DND-41 (cell line): ENCODE measurements around the gene LMAN2.

Source experiments
- ATAC-seq: fragments of 200-7000 bp; cut with Tn5 transposase; 3 replicates; pipeline ENCODE4 v1.9.1; 2021; ENCODE audit warnings: low read depth; ENCODE audit not compliant: insufficient read depth
- DNase-seq: peaks from one replicate; pipeline ENCODE4 v3.0.0-alpha.2; 2020
- H2AFZ ChIP-seq: 2 replicates; pipeline ENCODE4 v1.6.0; 2012; ENCODE audit warnings: low read depth, low read length
- H3K27ac ChIP-seq: 2 replicates; pipeline ENCODE4 v1.5.1; 2012; ENCODE audit warnings: low read length, inconsistent platforms
- H3K27me3 ChIP-seq: fragments of 200-600 bp; sonication (generic); 2 replicates; pipeline ENCODE4 v1.6.0; 2012; ENCODE audit warnings: low read length, mild to moderate bottlenecking, inconsistent platforms; ENCODE audit not compliant: insufficient read depth, poor library complexity
- H3K36me3 ChIP-seq: 2 replicates; pipeline ENCODE4 v1.5.1; 2012; ENCODE audit warnings: low read length, inconsistent platforms; ENCODE audit not compliant: insufficient read depth
- H3K4me1 ChIP-seq: 2 replicates; pipeline ENCODE4 v1.5.1; 2012; ENCODE audit warnings: mild to moderate bottlenecking, low read length; ENCODE audit not compliant: insufficient read depth
- H3K4me2 ChIP-seq: 2 replicates; pipeline ENCODE4 v1.6.0; 2012; ENCODE audit warnings: mild to moderate bottlenecking, moderate library complexity, low read length, inconsistent platforms; ENCODE audit not compliant: insufficient read depth
- H3K4me3 ChIP-seq, 2 experiments: fragments of 200-600 bp in 1 of 2; shearing (Covaris generic) in 1 of 2; 2 replicates each; pipeline ENCODE4 v1.5.1; 2012 to 2016; ENCODE audit warnings: inconsistent platforms in 2 of 2, low read length in 2 of 2, mild to moderate bottlenecking in 2 of 2, low read depth in 1 of 2, moderate library complexity in 1 of 2
- H3K79me2 ChIP-seq: 2 replicates; pipeline ENCODE4 v1.6.0; 2012; ENCODE audit warnings: low read length, inconsistent platforms; ENCODE audit not compliant: insufficient read depth
- H3K9ac ChIP-seq: 2 replicates; pipeline ENCODE4 v1.6.0; 2012; ENCODE audit warnings: low read depth, mild to moderate bottlenecking, inconsistent platforms, low read length, moderate library complexity
- H3K9me3 ChIP-seq: 2 replicates; pipeline ENCODE4 v1.5.1; 2012; ENCODE audit warnings: low read length, moderate library complexity, mild to moderate bottlenecking, inconsistent platforms; ENCODE audit not compliant: insufficient read depth, severe bottlenecking
- H4K20me1 ChIP-seq: 2 replicates; pipeline ENCODE4 v1.6.0; 2012; ENCODE audit warnings: low read length; ENCODE audit not compliant: insufficient read depth
- EZH2 ChIP-seq: IDR thresholded peaks from 3 replicates; pipeline ENCODE4 v1.6.1; 2012; ENCODE audit warnings: borderline replicate concordance, low read depth, mild to moderate bottlenecking, moderate library complexity, low read length, inconsistent platforms; ENCODE audit not compliant: severe bottlenecking
- TF ChIP-seq, protein P1 (sequence below): IDR thresholded peaks from 2 replicates; pipeline ENCODE4 v1.5.1; 2012; ENCODE audit warnings: borderline replicate concordance, low read length, moderate library complexity, mild to moderate bottlenecking; ENCODE audit not compliant: poor library complexity, severe bottlenecking; ENCODE audit errors: extremely low read depth

The LMAN2 gene

DNA sequence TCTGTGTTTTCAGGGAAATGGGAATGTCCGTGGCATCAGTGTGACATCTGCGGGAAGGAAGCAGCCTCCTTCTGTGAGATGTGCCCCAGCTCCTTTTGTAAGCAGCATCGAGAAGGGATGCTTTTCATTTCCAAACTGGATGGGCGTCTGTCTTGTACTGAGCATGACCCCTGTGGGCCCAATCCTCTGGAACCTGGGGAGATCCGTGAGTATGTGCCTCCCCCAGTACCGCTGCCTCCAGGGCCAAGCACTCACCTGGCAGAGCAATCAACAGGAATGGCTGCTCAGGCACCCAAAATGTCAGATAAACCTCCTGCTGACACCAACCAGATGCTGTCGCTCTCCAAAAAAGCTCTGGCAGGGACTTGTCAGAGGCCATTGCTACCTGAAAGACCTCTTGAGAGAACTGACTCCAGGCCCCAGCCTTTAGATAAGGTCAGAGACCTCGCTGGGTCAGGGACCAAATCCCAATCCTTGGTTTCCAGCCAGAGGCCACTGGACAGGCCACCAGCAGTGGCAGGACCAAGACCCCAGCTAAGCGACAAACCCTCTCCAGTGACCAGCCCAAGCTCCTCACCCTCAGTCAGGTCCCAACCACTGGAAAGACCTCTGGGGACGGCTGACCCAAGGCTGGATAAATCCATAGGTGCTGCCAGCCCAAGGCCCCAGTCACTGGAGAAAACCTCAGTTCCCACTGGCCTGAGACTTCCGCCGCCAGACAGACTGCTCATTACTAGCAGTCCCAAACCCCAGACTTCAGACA, 57.5 kb downstream of the LMAN2 start:
- peaks cover 5% of the 10 kb centered on the region; the same call in 1 of the 2 replicates for H4K20me1 ChIP-seq
- H3K36me3 ChIP-seq, result peaks cover 83% of the 10 kb centered on the region
- peaks cover 10% of the 10 kb centered on the region for H3K4me1 ChIP-seq
- no peak overlapping the region for H3K27ac ChIP-seq
- H3K79me2 ChIP-seq, result no peaks in the 10 kb centered on the region
- no peak for ATAC-seq
- no peak for DNase-seq
- no peaks in the 10 kb centered on the region for H3K27me3 ChIP-seq
- H2AFZ ChIP-seq, result no peak overlapping the region
- TF ChIP-seq, protein P1, sequence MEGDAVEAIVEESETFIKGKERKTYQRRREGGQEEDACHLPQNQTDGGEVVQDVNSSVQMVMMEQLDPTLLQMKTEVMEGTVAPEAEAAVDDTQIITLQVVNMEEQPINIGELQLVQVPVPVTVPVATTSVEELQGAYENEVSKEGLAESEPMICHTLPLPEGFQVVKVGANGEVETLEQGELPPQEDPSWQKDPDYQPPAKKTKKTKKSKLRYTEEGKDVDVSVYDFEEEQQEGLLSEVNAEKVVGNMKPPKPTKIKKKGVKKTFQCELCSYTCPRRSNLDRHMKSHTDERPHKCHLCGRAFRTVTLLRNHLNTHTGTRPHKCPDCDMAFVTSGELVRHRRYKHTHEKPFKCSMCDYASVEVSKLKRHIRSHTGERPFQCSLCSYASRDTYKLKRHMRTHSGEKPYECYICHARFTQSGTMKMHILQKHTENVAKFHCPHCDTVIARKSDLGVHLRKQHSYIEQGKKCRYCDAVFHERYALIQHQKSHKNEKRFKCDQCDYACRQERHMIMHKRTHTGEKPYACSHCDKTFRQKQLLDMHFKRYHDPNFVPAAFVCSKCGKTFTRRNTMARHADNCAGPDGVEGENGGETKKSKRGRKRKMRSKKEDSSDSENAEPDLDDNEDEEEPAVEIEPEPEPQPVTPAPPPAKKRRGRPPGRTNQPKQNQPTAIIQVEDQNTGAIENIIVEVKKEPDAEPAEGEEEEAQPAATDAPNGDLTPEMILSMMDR, result no peak
- no peak for TF ChIP-seq EZH2
- no peak overlapping the region for H3K4me2 ChIP-seq
- no peak overlapping the region for H3K4me3 ChIP-seq
- no peaks in the 10 kb centered on the region for H3K9me3 ChIP-seq
- H3K9ac ChIP-seq, result no peak overlapping the region

DNA sequence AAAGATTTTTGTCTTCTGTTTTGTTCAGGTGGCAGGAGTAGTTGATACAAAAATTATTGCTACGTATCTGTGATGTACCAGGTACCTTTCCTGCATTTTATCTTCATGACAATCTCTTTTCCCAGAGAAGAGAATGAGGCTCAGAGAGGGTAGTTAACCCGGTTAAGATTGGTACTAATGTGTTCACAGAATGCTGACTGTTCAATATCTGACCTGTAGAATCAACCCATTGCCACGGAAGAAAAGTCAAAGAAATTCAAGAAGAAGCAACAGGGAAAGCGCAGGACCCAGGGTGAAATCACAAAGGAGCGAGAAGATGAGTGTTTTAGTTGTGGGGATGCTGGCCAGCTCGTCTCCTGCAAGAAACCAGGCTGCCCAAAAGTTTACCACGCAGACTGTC, 59.7 kb downstream of the LMAN2 start:
- Histone ChIP-seq H3K9me3 (no peaks in the 10 kb centered on the region), H3K27ac (no peak overlapping the region), H3K36me3 (peaks cover 88% of the 10 kb centered on the region), H3K4me2 (no peak overlapping the region), H3K27me3 (no peaks in the 10 kb centered on the region), H3K79me2 (no peaks in the 10 kb centered on the region), H4K20me1 (no peaks in the 10 kb centered on the region), H3K4me3 (no peak overlapping the region), H3K4me1 (no peaks in the 10 kb centered on the region), H3K9ac (no peak overlapping the region), H2AFZ (no peak overlapping the region)
- ATAC-seq (no peak), DNase-seq (no peak)
- no peak for TF ChIP-seq EZH2
- TF ChIP-seq, protein P1, result no peak

- ATAC-seq (no peak), DNase-seq (no peak)
- peaks cover 88% of the 10 kb centered on the region for H3K36me3 ChIP-seq
- no peaks in the 10 kb centered on the region for H3K27me3 ChIP-seq
- H3K9me3 ChIP-seq, result no peaks in the 10 kb centered on the region
- no peak for TF ChIP-seq EZH2
- TF ChIP-seq, protein P1, result no peak
- H3K27ac ChIP-seq, result no peak overlapping the region
- no peak overlapping the region for H3K4me2 ChIP-seq
- H3K4me1 ChIP-seq, result no peaks in the 10 kb centered on the region
- no peak overlapping the region for H3K9ac ChIP-seq
- H3K79me2 ChIP-seq, result no peaks in the 10 kb centered on the region
- no peak overlapping the region for H3K4me3 ChIP-seq
- H2AFZ ChIP-seq, result no peak overlapping the region
- H4K20me1 ChIP-seq, result no peaks in the 10 kb centered on the region
These were observed 60.5 kb downstream of the LMAN2 start for GRCh38 chr5:177290816-177291596.
